Transverse colon (tissue), 4 donors: ENCODE data around the gene DELE1.

Experiments used
- POLR2AphosphoS5 ChIP-seq, 3 donors: sonication (generic); formaldehyde crosslinking; IDR thresholded peaks; one replicate each; pipeline ENCODE4 v1.6.1; 2016; ENCODE audit warnings: antibody characterized with exemption in 3 of 3
- TF ChIP-seq, protein P1 (sequence below), 5 experiments: fragments of 200-600 bp in 3 of 5; fragments of 450-650 bp in 2 of 5; sonication (generic) in 3 of 5; IDR thresholded peaks; 1 replicate in 2 of 5; 2 replicates in 3 of 5; pipeline ENCODE4 v1.5.1; 2016 to 2017; ENCODE audit warnings: antibody characterized with exemption in 5 of 5, inconsistent platforms in 3 of 5, mild to moderate bottlenecking in 2 of 5, moderate library complexity in 1 of 5

DNA sequence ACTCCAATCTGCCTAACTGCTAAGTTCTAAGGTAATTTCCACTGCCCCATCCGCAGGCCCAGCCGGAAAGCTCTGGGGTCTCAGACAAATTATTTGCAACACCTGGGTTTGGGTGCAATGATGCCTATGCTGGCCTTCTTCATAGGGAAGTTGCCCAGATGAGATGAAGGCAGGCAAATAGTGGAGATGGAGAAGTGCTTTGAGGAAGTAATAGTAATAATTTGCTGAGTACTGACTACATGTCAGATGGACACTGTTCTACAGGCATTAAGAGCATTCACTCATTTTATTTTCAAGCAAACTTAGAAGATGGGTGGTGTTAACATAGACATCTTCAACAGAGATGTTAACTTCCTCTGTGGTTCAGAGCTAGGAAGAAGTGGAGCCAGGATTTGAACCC, 30.5 kb downstream of the DELE1 start:
- TF ChIP-seq POLR2AphosphoS5 (IDR thresholded peaks at IDR 0.05) = no peak
- TF ChIP-seq, protein P1, sequence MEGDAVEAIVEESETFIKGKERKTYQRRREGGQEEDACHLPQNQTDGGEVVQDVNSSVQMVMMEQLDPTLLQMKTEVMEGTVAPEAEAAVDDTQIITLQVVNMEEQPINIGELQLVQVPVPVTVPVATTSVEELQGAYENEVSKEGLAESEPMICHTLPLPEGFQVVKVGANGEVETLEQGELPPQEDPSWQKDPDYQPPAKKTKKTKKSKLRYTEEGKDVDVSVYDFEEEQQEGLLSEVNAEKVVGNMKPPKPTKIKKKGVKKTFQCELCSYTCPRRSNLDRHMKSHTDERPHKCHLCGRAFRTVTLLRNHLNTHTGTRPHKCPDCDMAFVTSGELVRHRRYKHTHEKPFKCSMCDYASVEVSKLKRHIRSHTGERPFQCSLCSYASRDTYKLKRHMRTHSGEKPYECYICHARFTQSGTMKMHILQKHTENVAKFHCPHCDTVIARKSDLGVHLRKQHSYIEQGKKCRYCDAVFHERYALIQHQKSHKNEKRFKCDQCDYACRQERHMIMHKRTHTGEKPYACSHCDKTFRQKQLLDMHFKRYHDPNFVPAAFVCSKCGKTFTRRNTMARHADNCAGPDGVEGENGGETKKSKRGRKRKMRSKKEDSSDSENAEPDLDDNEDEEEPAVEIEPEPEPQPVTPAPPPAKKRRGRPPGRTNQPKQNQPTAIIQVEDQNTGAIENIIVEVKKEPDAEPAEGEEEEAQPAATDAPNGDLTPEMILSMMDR (IDR thresholded peaks at IDR 0.05) = no peak
